G401 (cell line): ENCODE measurements around the gene ARHGEF6. TPM values are rescaled to one million over a fixed set of nuclear protein-coding genes. Genes with fewer than 3 reads are reported as not detected.

Experiments
- DNase-seq: peaks from one replicate; pipeline ENCODE4 v3.0.0-alpha.2; 2015; ENCODE audit warnings: low spot score
- in situ Hi-C: cut with HindIII; loops from 2 replicates; pipeline ENCODE4 v1.10.0; 2016; ENCODE audit warnings: low sequenced_read_pairs, mixed read lengths
- total RNA-seq: library from RNA; depleted of rRNA; stranded (reverse); fragments of >200 nt; shearing (Covaris generic); gene quantifications from 2 replicates; pipeline ENCODE4 v1.2.3, GENCODE V29; 2014

ARHGEF6 gene
- total RNA-seq, 1 experiment from 2014 or later = 0.10 TPM

DNA sequence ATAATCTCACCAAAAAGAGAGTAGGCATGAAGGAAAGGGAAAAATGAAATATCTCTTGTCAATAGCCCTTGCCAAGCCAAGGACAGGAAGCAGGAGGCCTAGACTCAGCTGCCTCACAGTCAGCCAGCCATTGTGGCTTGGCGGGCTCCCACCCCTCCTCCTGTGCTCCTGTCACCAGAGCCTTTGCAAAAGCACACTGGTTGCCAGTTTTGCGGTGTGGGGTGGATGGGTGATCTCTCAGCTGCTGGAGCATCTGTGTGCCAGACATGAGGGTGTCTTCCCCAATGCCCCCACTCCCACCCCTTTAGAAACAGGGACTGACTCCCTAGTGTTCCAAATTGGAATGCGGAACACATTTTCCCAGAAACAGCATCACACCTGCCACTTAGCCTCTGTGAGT is 26.1 kb downstream of the ARHGEF6 start:
- in situ Hi-C loops = no loop called here
- DNase-seq = no peak

DNA sequence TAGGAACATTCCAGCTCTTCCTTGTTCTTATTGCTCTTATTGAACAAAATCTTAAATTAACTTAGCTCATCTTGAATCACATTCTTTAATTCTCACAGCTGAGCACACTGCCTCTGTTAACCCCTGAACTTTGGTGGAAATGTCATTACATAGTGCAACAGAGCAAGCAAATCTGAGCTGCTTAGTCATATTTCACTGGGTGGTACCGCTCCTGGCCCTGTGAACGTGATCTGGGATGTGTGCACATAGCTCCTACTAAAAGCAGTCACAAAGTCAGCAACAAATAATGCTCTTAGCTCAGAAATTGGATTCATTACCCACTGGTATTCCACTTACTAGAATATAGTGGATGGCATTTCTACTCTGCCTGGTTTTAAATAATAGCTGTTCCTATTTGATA is 27.9 kb downstream of the ARHGEF6 start:
- DNase-seq = no peak
- in situ Hi-C loops = no loop called here

DNA sequence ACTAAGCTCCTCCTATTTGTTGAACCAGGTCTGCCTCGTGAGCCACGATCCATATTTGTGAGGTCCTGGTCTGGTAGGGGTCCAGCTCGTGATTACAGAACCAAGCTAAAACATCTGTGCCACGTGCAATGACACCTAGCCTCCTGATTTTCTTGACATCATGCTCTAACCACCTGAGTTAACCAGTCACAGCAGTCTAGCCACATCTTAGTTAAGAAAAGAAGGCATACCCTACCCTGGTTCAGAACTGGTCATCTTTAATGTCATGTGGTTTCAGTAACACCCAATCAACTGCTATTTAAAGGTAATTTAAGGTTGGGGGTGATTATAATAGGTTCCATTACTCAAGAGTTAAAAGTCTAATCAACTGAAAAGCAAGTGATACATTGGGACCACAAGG is 28.4 kb downstream of the ARHGEF6 start:
- in situ Hi-C loops = no loop called here

GRCh38 chrX:136750364-136750763 is 30.4 kb downstream of the ARHGEF6 start:
- in situ Hi-C loops = no loop called here
- DNase-seq = no peak

More for the DNA sequence above, 28.4 kb downstream of the ARHGEF6 start:
- no peak for DNase-seq

GRCh38 chrX:136747003-136747986 is 33.4 kb downstream of the ARHGEF6 start:
- in situ Hi-C loops = no loop called here
- no peak for DNase-seq

- no peak for DNase-seq
- in situ Hi-C loops = no loop called here
Measured at GRCh38 chrX:136745215-136746173, 35.2 kb downstream of the ARHGEF6 start.

DNA sequence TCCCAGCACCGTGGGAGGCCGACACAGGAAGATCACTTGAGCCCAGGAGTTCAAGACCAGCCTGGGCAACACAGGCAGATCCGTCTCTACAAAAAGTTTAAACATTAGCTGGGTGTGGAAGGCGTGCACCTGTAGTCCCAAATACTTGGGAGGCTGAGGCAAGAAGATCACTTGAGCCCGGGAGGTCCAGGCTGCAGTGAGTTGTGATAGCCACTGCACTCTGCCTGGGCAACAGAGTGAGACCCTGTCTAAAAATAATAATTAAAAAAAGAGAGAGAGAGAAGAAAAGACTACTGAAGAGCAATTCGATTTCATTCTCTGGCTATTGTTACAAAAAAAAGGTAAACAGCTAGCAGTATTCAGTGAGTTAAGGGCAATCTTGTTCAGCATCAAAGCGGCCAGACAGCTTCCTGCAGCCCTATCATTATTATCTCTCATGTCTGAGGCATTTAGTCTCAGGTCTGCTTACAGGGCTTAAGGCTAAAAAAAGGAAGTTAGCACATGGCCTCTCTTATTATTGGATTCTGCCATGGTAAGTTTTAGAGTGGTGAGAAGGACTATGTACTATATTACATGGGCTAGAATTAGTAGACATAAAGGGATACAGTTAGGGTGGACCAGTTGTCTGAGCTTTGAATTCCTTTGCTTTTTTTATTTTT is 37.9 kb downstream of the ARHGEF6 start:
- in situ Hi-C loops = no loop called here
- DNase-seq = no peak

DNA sequence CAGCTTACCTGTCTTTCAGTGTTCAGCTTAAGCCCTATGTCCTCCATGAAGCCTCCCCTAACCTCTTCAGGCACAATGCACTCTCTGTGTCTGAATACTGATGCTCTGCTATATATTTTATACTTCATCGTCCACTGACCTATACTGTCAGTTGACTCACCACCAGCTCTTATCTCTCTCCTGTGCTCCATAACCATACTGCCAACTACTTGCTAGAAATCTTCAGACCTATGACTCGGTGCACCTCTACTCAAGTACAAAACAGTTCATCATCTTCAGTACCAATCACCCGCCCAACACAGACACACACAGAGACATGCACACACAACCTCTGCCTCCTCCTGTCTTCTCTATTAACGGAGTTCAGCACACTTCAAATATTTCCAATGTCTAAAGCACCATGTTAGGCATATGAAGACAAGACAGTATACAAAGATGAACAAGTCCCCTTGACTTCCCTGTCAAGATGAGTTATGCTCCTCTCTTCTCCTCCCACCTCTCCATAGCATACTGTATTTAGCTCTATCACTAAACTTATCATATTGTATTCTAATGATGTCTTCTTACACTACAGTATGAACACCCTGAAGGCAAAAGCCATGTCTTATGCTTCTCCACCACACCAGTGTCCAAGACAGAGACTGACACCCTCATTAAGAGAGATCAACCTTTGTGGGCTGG is 42.5 kb downstream of the ARHGEF6 start:
- DNase-seq = no peak
- in situ Hi-C loops = no loop called here

DNA sequence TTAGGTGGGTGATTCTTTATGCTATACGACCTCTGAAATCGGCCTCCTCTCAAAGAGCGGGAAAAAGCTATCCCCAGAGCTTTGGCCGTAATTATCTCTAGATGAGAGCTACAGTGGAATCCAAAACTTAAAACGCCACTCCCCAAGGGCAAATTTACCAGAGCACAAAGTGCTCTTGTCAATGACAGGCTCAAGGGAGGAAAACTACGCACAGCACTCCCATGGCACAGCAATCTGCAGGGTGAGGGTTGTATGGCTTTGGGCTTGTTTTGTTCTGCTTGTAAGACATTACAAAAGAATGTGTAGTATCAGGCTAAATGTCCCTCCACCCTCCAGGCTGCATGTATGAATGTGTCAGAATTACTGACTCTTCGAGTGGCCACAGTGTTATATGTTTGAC is 44.0 kb downstream of the ARHGEF6 start:
- in situ Hi-C loops = no loop called here
- no peak for DNase-seq

DNA sequence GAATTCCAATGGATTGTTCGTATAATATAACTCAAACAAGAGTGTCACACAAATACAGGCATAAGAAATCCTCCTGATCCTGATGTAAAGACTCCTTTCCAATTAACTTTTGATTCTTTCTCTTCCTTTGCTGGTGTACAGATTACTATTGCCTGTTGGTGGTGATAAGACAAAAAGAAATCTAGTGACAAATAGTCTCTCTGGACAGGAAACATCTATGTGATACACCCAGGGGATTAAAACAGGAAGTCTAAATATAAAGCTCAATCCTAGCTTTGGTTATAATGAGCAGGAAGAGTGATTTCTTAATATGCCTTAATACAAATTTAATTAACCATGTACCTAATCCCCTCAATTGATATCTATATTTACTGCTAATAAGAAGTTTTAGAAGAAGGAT is 45.1 kb downstream of the ARHGEF6 start:
- in situ Hi-C loops = no loop called here
- DNase-seq = no peak

DNA sequence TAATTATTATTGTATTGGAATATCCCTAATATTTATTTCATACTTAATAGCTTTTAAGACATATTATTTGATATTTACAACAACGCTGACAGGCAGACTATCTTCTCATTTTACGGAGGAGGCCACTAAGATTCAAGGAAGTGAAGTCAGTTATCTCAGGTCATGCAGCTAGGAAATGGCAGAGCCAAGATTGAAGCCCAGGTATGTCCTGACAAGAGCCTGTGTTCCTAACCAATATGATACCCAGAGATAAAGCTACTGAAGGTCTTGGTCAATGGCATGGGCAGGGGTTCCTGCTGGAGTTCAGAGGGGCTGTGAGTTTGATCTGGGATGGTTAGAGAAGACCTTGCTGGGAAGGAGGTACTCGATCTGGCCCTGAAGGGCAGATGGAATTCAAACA is 47.1 kb downstream of the ARHGEF6 start:
- DNase-seq = no peak
- in situ Hi-C loops = no loop called here

DNA sequence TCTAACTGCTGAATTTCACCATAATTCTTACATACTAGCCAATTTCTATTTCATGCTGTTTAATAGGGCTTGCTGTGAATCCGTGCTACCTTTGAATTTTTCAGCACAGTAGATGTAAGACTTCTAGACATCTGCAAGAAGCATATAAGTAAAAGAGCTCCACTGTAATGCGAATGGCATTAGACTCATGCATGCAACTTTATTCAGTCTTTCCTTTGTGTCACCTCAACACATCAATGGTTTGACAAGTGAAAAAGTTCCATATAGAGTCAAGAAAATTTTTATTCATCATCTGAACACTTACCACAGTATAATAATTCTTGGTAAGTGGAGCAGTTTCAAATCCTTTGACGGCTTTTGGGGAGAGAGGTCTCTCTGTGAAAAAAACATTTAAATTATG is 48.9 kb downstream of the ARHGEF6 start:
- in situ Hi-C loops = no loop called here
- no peak for DNase-seq

DNA sequence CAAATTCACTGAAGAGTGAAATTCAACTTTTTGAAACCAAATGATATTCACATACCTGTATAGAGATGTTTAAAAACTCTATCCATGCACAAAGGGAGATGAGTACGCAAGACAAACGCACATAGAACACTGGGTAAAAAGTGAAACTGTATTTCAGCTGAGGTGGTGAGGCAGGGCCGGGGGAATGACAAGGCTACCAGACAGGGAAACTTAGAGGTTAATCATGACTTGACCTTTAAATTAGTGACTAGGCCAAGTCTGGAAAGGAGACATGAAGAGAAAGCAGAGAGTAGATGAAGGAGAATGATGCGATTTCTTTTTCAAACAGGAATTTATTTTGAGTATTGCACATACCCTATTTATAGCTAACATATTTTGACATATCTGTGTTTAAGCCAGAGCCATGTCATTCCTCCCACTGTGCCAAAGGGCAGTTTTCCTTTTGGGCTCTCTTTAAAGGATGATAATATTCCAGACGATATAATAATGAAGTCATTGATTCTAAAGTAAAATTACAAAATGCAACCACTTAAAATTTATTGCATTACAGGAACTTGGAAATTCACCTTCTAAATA is 49.4 kb downstream of the ARHGEF6 start:
- DNase-seq = no peak
- in situ Hi-C loops = no loop called here

GRCh38 chrX:136728393-136728792 is 52.3 kb downstream of the ARHGEF6 start:
- DNase-seq = no peak
- in situ Hi-C loops = no loop called here

DNA sequence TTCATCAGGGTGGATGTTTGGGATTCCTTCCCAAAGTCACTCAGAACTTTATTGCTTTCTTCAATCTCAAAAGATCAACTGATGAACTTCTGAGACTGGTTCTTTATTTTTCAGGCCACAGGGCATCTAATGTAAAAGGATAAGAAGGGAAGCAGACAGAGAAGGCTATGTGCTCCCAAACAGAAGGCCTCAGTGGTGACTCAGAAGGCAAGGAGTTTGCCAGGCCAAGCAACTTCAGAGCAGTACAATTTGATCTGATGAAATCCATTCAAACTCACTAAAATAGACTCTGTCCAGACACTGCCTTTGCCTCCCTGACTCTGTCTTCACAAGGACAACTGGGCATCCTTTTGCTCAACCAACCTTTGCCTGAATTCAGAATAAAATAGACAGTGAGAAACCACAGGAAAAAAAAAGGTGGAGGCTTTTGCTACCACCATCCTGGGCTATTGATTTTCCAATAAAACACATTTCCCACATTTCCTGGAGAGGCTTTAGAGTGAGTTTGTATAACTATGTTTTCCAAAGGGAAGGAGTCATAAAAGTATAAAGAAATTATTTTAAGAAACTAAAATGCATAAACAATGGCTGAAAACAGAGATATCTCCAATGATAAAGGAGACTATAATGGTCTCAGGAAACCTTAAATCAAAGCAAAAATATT is 55.2 kb downstream of the ARHGEF6 start:
- in situ Hi-C loops = no loop called here
- no peak for DNase-seq

- in situ Hi-C loops = no loop called here
- no peak for DNase-seq
Measured at GRCh38 chrX:136718091-136718490, 62.6 kb downstream of the ARHGEF6 start.

GRCh38 chrX:136714626-136715599 is 65.8 kb downstream of the ARHGEF6 start:
- in situ Hi-C loops = no loop called here
- DNase-seq = no peak
